NT2/D1 (cell line): ENCODE results near the gene HLA-DMA.

ENCODE experiments used
- SUZ12 ChIP-seq: IDR thresholded peaks from 2 replicates; pipeline ENCODE4 v1.6.1; 2011; ENCODE audit not compliant: insufficient read length, insufficient read depth; ENCODE audit errors: extremely low read depth
- YY1 ChIP-seq: IDR thresholded peaks from 2 replicates; pipeline ENCODE4 v1.6.1; 2011; ENCODE audit not compliant: insufficient read length, insufficient read depth
- ZNF274 ChIP-seq: IDR thresholded peaks from 2 replicates; pipeline ENCODE4 v1.6.1; 2011; ENCODE audit warnings: mild to moderate bottlenecking, low read depth, low read length

DNA sequence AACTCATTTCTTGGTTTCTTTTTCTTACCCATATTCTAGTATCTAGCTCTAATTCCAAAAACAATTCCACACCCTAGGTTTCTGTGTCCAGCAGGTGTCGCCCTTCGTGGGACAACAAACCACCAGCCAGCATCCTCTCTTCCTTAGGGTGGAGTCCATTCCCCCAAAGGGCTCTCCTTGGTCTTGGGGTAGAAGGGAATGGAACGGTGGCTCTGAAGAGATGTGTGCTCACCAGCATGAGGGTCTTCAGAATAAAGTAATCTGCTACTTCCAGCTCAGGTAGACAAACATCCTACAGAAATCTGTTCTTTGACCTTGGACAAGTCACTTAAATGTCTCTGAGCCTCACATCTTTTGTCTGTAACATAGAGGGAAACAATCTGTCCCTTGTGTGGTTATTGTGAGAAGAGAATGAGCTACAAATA, 19.2 kb downstream of the HLA-DMA start:
- TF ChIP-seq SUZ12 (no peak), ZNF274 (no peak), YY1 (no peak)
